GM23248 (cell line): ENCODE measurements around the gene C19orf67.

Source experiments
- EZH2 ChIP-seq: fragments of 200-600 bp; sonication (generic); IDR thresholded peaks from 2 replicates; pipeline ENCODE4 v1.6.1; 2018; ENCODE audit warnings: antibody characterized with exemption, mild to moderate bottlenecking; ENCODE audit not compliant: insufficient read depth, poor library complexity, severe bottlenecking
- EZH2phosphoT487 ChIP-seq: fragments of 200-600 bp; sonication (generic); IDR thresholded peaks from 2 replicates; pipeline ENCODE4 v1.6.1; 2018; ENCODE audit warnings: antibody characterized with exemption, moderate library complexity, mild to moderate bottlenecking, low read depth; ENCODE audit not compliant: insufficient read depth

- TF ChIP-seq EZH2 (no peak), EZH2phosphoT487 (no peak)
Observed at GRCh38 chr19:14117668-14118164, 32.1 kb upstream of the C19orf67 start, which contains the start of gene PRKACA.
